ENCODE measurements around the gene AADACL2. TPM values are rescaled to one million over a fixed set of nuclear protein-coding genes. Genes with fewer than 3 reads are reported as not detected.
"Not testable (repeated sequence)": the region's sequence is repeated elsewhere in the genome, so short reads cannot be mapped to it uniquely, and the experiment has no call there.

The AADACL2 gene
- total and polyA plus RNA-seq, 2 donors (not counting 1 experiment from before 2014, with no cell fraction given), result not detected

- H3K9me3 ChIP-seq (ENCODE audit: control extremely low read depth in 1 of 3, control insufficient read depth in 2 of 3, insufficient read depth in 1 of 3, low read length in 2 of 3), result no peaks in the 10 kb centered on the region
- H3K36me3 ChIP-seq (replicated peaks in 1 of 2; ENCODE audit: control extremely low read depth in 1 of 2, control insufficient read depth in 1 of 2, extremely low read depth in 1 of 2, insufficient read depth in 2 of 2, low read length in 1 of 2), result no peaks in the 10 kb centered on the region
- no peak overlapping the region for H3K4me2 ChIP-seq (replicated peaks; ENCODE audit: low read depth, low read length, poor library complexity, severe bottlenecking)
- ATAC-seq (ENCODE audit: low read depth) (no peak), DNase-seq (no peak)
- Mint-ChIP-seq H3K4me3 (no peak overlapping the region), H3K27me3 (no peaks in the 10 kb centered on the region), H3K9me3 (ENCODE audit: insufficient read depth) (no peaks in the 10 kb centered on the region), H3K4me1 (no peaks in the 10 kb centered on the region), H3K27ac (no peak overlapping the region)
- H3K9ac ChIP-seq (ENCODE audit: low read length), result no peak overlapping the region
- ChIA-PET POLR2A (no interaction called here), CTCF (no interaction called here)
- TF ChIP-seq, protein P1, sequence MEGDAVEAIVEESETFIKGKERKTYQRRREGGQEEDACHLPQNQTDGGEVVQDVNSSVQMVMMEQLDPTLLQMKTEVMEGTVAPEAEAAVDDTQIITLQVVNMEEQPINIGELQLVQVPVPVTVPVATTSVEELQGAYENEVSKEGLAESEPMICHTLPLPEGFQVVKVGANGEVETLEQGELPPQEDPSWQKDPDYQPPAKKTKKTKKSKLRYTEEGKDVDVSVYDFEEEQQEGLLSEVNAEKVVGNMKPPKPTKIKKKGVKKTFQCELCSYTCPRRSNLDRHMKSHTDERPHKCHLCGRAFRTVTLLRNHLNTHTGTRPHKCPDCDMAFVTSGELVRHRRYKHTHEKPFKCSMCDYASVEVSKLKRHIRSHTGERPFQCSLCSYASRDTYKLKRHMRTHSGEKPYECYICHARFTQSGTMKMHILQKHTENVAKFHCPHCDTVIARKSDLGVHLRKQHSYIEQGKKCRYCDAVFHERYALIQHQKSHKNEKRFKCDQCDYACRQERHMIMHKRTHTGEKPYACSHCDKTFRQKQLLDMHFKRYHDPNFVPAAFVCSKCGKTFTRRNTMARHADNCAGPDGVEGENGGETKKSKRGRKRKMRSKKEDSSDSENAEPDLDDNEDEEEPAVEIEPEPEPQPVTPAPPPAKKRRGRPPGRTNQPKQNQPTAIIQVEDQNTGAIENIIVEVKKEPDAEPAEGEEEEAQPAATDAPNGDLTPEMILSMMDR (IDR thresholded peaks at IDR 0.05), result no peak
- no peak for TF ChIP-seq EZH2 (IDR thresholded peaks at IDR 0.05; ENCODE audit: borderline replicate concordance, insufficient read depth, low read depth, low read length, poor library complexity, severe bottlenecking)
- no CpG with 5 or more reads among the region's 2 CpGs for WGBS (ENCODE audit: insufficient coverage)
- no peak overlapping the region for H2AFZ ChIP-seq (ENCODE audit: insufficient read depth, low read depth, low read length, poor library complexity, severe bottlenecking)
- intact Hi-C loops (cut with micrococcal nuclease), result no loop called here
- no peak overlapping the region for H3K27ac ChIP-seq (ENCODE audit: low read length in 2 of 2)
- no peak overlapping the region for H3K4me3 ChIP-seq (ENCODE audit: control extremely low read depth in 1 of 5, extremely low read depth in 1 of 5, insufficient read depth in 1 of 5, low read depth in 2 of 5, low read length in 4 of 5)
- no peaks in the 10 kb centered on the region for H3K4me1 ChIP-seq (ENCODE audit: control insufficient read depth in 2 of 2, insufficient read depth in 2 of 2, low read length in 2 of 2)
- H3K27me3 ChIP-seq (replicated peaks in 1 of 4; ENCODE audit: control extremely low read depth in 1 of 4, control insufficient read depth in 3 of 4, insufficient read depth in 4 of 4, low read length in 3 of 4), result no peaks in the 10 kb centered on the region
- H4K20me1 ChIP-seq (ENCODE audit: control insufficient read depth, insufficient read depth, low read length, poor library complexity, severe bottlenecking), result no peaks in the 10 kb centered on the region
- no peaks in the 10 kb centered on the region for H3K79me2 ChIP-seq (ENCODE audit: control insufficient read depth, insufficient read depth, low read length)
Measured at GRCh38 chr3:151788401-151788800, 54.7 kb downstream of the AADACL2 start.

DNA sequence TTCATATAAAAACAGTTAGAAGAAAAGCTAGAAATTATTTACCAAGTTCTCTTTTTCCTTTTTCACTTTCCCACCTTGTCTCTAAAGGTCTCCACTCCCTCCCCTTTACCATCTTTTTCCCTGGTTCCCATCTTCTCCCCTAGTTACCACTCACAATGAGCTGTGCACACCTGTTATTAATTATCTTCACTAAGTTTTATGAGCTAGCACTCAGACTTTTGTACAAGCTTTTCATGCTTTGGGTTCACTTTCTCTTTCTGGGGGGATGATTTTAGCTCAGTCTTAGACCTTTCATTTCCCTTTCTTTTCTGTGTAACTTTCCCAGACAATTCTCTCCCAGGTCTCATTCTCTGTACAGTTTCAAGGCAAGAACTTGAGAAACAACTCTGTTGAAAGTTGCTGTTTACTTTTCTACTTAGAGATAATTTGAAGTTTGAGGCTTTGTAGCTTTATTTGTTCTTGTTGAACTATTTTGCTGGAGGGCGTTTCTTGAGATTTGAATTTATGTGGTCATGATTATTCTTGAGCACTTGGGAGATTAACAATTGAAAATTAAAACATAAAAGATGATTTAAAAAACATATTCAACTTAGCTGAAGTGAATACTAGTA, 56.2 kb downstream of the AADACL2 start:
- H3K27ac ChIP-seq (ENCODE audit: low read length in 2 of 2), result no peak overlapping the region
- no peaks in the 10 kb centered on the region for H3K9me3 Mint-ChIP-seq (ENCODE audit: insufficient read depth)
- WGBS (ENCODE audit: insufficient coverage), result no CpG with 5 or more reads among the region's 1 CpG
- H3K27me3 Mint-ChIP-seq, result peaks cover 4% of the 10 kb centered on the region
- H3K79me2 ChIP-seq (ENCODE audit: control insufficient read depth, insufficient read depth, low read length), result no peaks in the 10 kb centered on the region
- H3K4me2 ChIP-seq (replicated peaks; ENCODE audit: low read depth, low read length, poor library complexity, severe bottlenecking), result no peak overlapping the region
- H2AFZ ChIP-seq (ENCODE audit: insufficient read depth, low read depth, low read length, poor library complexity, severe bottlenecking), result no peak overlapping the region
- H3K9me3 ChIP-seq (ENCODE audit: control extremely low read depth in 1 of 3, control insufficient read depth in 2 of 3, insufficient read depth in 1 of 3, low read length in 2 of 3), result no peaks in the 10 kb centered on the region
- no peak overlapping the region for H3K4me3 ChIP-seq (ENCODE audit: control extremely low read depth in 1 of 5, extremely low read depth in 1 of 5, insufficient read depth in 1 of 5, low read depth in 2 of 5, low read length in 4 of 5)
- H4K20me1 ChIP-seq (ENCODE audit: control insufficient read depth, insufficient read depth, low read length, poor library complexity, severe bottlenecking), result no peaks in the 10 kb centered on the region
- no peaks in the 10 kb centered on the region for H3K36me3 ChIP-seq (replicated peaks in 1 of 2; ENCODE audit: control extremely low read depth in 1 of 2, control insufficient read depth in 1 of 2, extremely low read depth in 1 of 2, insufficient read depth in 2 of 2, low read length in 1 of 2)
- ATAC-seq (ENCODE audit: low read depth) (no peak), DNase-seq (no peak)
- TF ChIP-seq, protein P1 (IDR thresholded peaks at IDR 0.05), result no peak
- no peak for TF ChIP-seq EZH2 (IDR thresholded peaks at IDR 0.05; ENCODE audit: borderline replicate concordance, insufficient read depth, low read depth, low read length, poor library complexity, severe bottlenecking)
- ChIA-PET POLR2A (no interaction called here), CTCF (no interaction called here)
- H3K27ac Mint-ChIP-seq, result no peak overlapping the region
- no peaks in the 10 kb centered on the region for H3K4me1 Mint-ChIP-seq
- intact Hi-C loops (cut with micrococcal nuclease), result no loop called here
- no peaks in the 10 kb centered on the region for H3K27me3 ChIP-seq (replicated peaks in 1 of 4; ENCODE audit: control extremely low read depth in 1 of 4, control insufficient read depth in 3 of 4, insufficient read depth in 4 of 4, low read length in 3 of 4)
- H3K4me1 ChIP-seq (ENCODE audit: control insufficient read depth in 2 of 2, insufficient read depth in 2 of 2, low read length in 2 of 2), result no peaks in the 10 kb centered on the region
- no peak overlapping the region for H3K9ac ChIP-seq (ENCODE audit: low read length)
- H3K4me3 Mint-ChIP-seq, result no peak overlapping the region

- H3K27me3 Mint-ChIP-seq; H3K27me3 ChIP-seq (replicated peaks in 1 of 4; ENCODE audit: control extremely low read depth in 1 of 4, control insufficient read depth in 3 of 4, insufficient read depth in 4 of 4, low read length in 3 of 4); H3K27ac Mint-ChIP-seq; H3K4me1 ChIP-seq (ENCODE audit: control insufficient read depth in 2 of 2, insufficient read depth in 2 of 2, low read length in 2 of 2); DNase-seq; H3K9me3 Mint-ChIP-seq (ENCODE audit: insufficient read depth); H3K4me1 Mint-ChIP-seq; ATAC-seq (ENCODE audit: low read depth); H3K36me3 ChIP-seq (replicated peaks in 1 of 2; ENCODE audit: control extremely low read depth in 1 of 2, control insufficient read depth in 1 of 2, extremely low read depth in 1 of 2, insufficient read depth in 2 of 2, low read length in 1 of 2); H3K4me2 ChIP-seq (replicated peaks; ENCODE audit: low read depth, low read length, poor library complexity, severe bottlenecking); H4K20me1 ChIP-seq (ENCODE audit: control insufficient read depth, insufficient read depth, low read length, poor library complexity, severe bottlenecking); H3K79me2 ChIP-seq (ENCODE audit: control insufficient read depth, insufficient read depth, low read length); H3K9me3 ChIP-seq (ENCODE audit: control extremely low read depth in 1 of 3, control insufficient read depth in 2 of 3, insufficient read depth in 1 of 3, low read length in 2 of 3); intact Hi-C loops (cut with micrococcal nuclease); H3K4me3 ChIP-seq (ENCODE audit: control extremely low read depth in 1 of 5, extremely low read depth in 1 of 5, insufficient read depth in 1 of 5, low read depth in 2 of 5, low read length in 4 of 5); H3K9ac ChIP-seq (ENCODE audit: low read length); POLR2A ChIA-PET; H3K27ac ChIP-seq (ENCODE audit: low read length in 2 of 2); H2AFZ ChIP-seq (ENCODE audit: insufficient read depth, low read depth, low read length, poor library complexity, severe bottlenecking); CTCF ChIA-PET; H3K4me3 Mint-ChIP-seq: not testable (repeated sequence)
- no CpG with 5 or more reads among the region's 2 CpGs for WGBS (ENCODE audit: insufficient coverage)
Measured at GRCh38 chr3:151790763-151791162, 57.0 kb downstream of the AADACL2 start.

Measured in B cell (primary cell).